ENCODE data around the gene AZIN2. TPM values are rescaled to one million over a fixed set of nuclear protein-coding genes. Genes with fewer than 3 reads are reported as not detected.

Gene AZIN2
- total RNA-seq, 1 experiment from 2014 or later = 0.39 TPM

- H3K56ac ChIP-seq (ENCODE audit: insufficient read length, low read depth, low read length) = no peak overlapping the region
- no peak for DNase-seq
- no peak overlapping the region for H3K9ac ChIP-seq (ENCODE audit: extremely low read depth, insufficient read length, low read length)
- Mint-ChIP-seq H3K27me3 (ENCODE audit: low read depth) (peaks cover 21% of the 10 kb centered on the region), H3K27ac (no peak overlapping the region), H3K36me3 (ENCODE audit: insufficient read depth in 1 of 3, low read depth in 3 of 3) (no peaks in the 10 kb centered on the region; a peak in 1 of 7 replicates), H3K9me3 (peaks cover 4% of the 10 kb centered on the region in 2 experiments; a peak in 3 of 5 replicates), H3K4me1 (no peaks in the 10 kb centered on the region), H3K4me3 (no peak overlapping the region)
- no peaks in the 10 kb centered on the region for H3K79me1 ChIP-seq (ENCODE audit: insufficient read depth, low read depth, low read length, poor library complexity, severe bottlenecking)
- no peaks in the 10 kb centered on the region for H3K4me1 ChIP-seq (ENCODE audit: insufficient read depth, low read length)
- no peak overlapping the region for H2BK15ac ChIP-seq (ENCODE audit: low read depth, low read length)
- no peak overlapping the region for H2AFZ ChIP-seq (ENCODE audit: low read length)
- no peak overlapping the region for H2BK5ac ChIP-seq (ENCODE audit: insufficient read length, low read length)
- H3K4ac ChIP-seq (ENCODE audit: low read depth, low read length) = no peak overlapping the region
- no peak overlapping the region for H4K8ac ChIP-seq (replicated peaks; ENCODE audit: insufficient read length, low read depth, low read length)
- H4K5ac ChIP-seq (ENCODE audit: insufficient read length, low read depth, low read length) = no peak overlapping the region
- H3K4me2 ChIP-seq (ENCODE audit: insufficient read depth, insufficient read length, low read length) = no peak overlapping the region
- H2BK12ac ChIP-seq (ENCODE audit: insufficient read length, low read depth, low read length) = no peak overlapping the region
- no peak overlapping the region for H4K91ac ChIP-seq (ENCODE audit: insufficient read length, low read depth, low read length)
- no peak overlapping the region for H2BK120ac ChIP-seq (ENCODE audit: low read depth, low read length, poor library complexity, severe bottlenecking)
- H2AK5ac ChIP-seq (ENCODE audit: insufficient read length, low read length) = no peak overlapping the region
- H4K20me1 ChIP-seq (ENCODE audit: control insufficient read depth, insufficient read depth, insufficient read length) = no peaks in the 10 kb centered on the region
- H3K23ac ChIP-seq (ENCODE audit: insufficient read length, low read depth, low read length) = no peak overlapping the region
- no peak overlapping the region for H3K18ac ChIP-seq (ENCODE audit: insufficient read length, low read depth, low read length)
- H3K23me2 ChIP-seq (ENCODE audit: insufficient read length, low read depth, low read length, poor library complexity, severe bottlenecking) = no peaks in the 10 kb centered on the region
- H3K9me3 ChIP-seq (ENCODE audit: control insufficient read depth, low read depth, low read length) = no peaks in the 10 kb centered on the region
- no peak overlapping the region for H3K27ac ChIP-seq (ENCODE audit: insufficient read length, low read depth, low read length)
- H3K14ac ChIP-seq (ENCODE audit: insufficient read depth, low read length) = no peak overlapping the region
- no peak overlapping the region for H3T11ph ChIP-seq (ENCODE audit: low read length)
- TF ChIP-seq, protein P1, sequence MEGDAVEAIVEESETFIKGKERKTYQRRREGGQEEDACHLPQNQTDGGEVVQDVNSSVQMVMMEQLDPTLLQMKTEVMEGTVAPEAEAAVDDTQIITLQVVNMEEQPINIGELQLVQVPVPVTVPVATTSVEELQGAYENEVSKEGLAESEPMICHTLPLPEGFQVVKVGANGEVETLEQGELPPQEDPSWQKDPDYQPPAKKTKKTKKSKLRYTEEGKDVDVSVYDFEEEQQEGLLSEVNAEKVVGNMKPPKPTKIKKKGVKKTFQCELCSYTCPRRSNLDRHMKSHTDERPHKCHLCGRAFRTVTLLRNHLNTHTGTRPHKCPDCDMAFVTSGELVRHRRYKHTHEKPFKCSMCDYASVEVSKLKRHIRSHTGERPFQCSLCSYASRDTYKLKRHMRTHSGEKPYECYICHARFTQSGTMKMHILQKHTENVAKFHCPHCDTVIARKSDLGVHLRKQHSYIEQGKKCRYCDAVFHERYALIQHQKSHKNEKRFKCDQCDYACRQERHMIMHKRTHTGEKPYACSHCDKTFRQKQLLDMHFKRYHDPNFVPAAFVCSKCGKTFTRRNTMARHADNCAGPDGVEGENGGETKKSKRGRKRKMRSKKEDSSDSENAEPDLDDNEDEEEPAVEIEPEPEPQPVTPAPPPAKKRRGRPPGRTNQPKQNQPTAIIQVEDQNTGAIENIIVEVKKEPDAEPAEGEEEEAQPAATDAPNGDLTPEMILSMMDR (conservative IDR thresholded peaks at IDR 0.05) = no peak
- no peaks in the 10 kb centered on the region for H3K27me3 ChIP-seq (ENCODE audit: insufficient read depth, low read length)
- no peaks in the 10 kb centered on the region for H3K79me2 ChIP-seq (ENCODE audit: insufficient read depth, low read length)
- H2BK20ac ChIP-seq (ENCODE audit: low read depth, low read length, poor library complexity, severe bottlenecking) = no peak overlapping the region
Observed at GRCh38 chr1:33110477-33110876, 29.5 kb downstream of the AZIN2 start.

All from H9 (cell line).